Measurements from ENCODE around the gene SLCO4A1. TPM values are rescaled to one million over a fixed set of nuclear protein-coding genes. Genes with fewer than 3 reads are reported as not detected.
"Not testable (repeated sequence)": the region's sequence is repeated elsewhere in the genome, so short reads cannot be mapped to it uniquely, and the experiment has no call there.

SLCO4A1 gene
- total and polyA plus RNA-seq, 12 donors, result 1.5 to 52.7 (median 6.8) TPM

- ATAC-seq (no peak), DNase-seq (no peak)
- Histone ChIP-seq H3K36me3 (no peaks in the 10 kb centered on the region), H3K27ac (no peak overlapping the region), H3K9me3 (peaks cover 0 to 16% (median 0%) of the 10 kb centered on the region in 11 donors), H3K27me3 (peaks cover 0 to 58% (median 17%) of the 10 kb centered on the region in 7 donors), H3K4me3 (no peak overlapping the region), H3K4me1 (peaks cover 0 to 30% (median 0%) of the 10 kb centered on the region in 9 donors)
- TF ChIP-seq CTCF (IDR thresholded peaks at IDR 0.05), result no peak
- intact Hi-C loops (cut with DNase I), result loop anchor here in 1 of 10 donors (10.0 kb wide), 1 partner anchor 337 kb away; no protein-coding TSS in a partner anchor
- 78 to 80% methylated on average over 10 of the region's 10 CpGs for WGBS, 2 donors
These were observed 35.4 kb downstream of the SLCO4A1 start for GRCh38 chr20:62677678-62678077.

GRCh38 chr20:62678553-62678952 is 36.2 kb downstream of the SLCO4A1 start:
- WGBS, 2 donors, result 44 to 48% methylated on average over 9 of the region's 9 CpGs
- intact Hi-C loops (cut with DNase I), result loop anchor here in 1 of 10 donors (10.0 kb wide), 1 partner anchor 336 kb away; no protein-coding TSS in a partner anchor
- TF ChIP-seq CTCF (IDR thresholded peaks at IDR 0.05), result no peak
- peaks cover 0 to 30% (median 0%) of the 10 kb centered on the region in 9 donors for H3K4me1 ChIP-seq
- ATAC-seq, result no peak
- no peak overlapping the region for H3K27ac ChIP-seq
- no peak for DNase-seq
- H3K36me3 ChIP-seq, result no peaks in the 10 kb centered on the region
- H3K4me3 ChIP-seq, result no peak overlapping the region
- peaks cover 0 to 67% (median 22%) of the 10 kb centered on the region in 7 donors for H3K27me3 ChIP-seq
- H3K9me3 ChIP-seq, result peaks cover 0 to 16% (median 0%) of the 10 kb centered on the region in 11 donors

GRCh38 chr20:62679978-62680589 is 37.8 kb downstream of the SLCO4A1 start:
- H3K4me1 ChIP-seq, result peaks cover 0 to 28% (median 0%) of the 10 kb centered on the region in 9 donors
- H3K4me3 ChIP-seq, result no peak overlapping the region
- intact Hi-C loops (cut with DNase I), result loop anchor here in 1 of 10 donors (10.0 kb wide), 1 partner anchor 335 kb away; no protein-coding TSS in a partner anchor
- ATAC-seq, result no peak
- H3K27ac ChIP-seq, result no peak overlapping the region
- WGBS, 2 donors, result 95 to 96% methylated on average over 11 of the region's 11 CpGs
- peaks cover 0 to 16% (median 0%) of the 10 kb centered on the region in 11 donors for H3K9me3 ChIP-seq
- peaks cover 0 to 69% (median 23%) of the 10 kb centered on the region in 7 donors for H3K27me3 ChIP-seq
- no peaks in the 10 kb centered on the region for H3K36me3 ChIP-seq
- no peak for TF ChIP-seq CTCF (IDR thresholded peaks at IDR 0.05)
- no peak for DNase-seq

- Histone ChIP-seq H3K27ac (no peak overlapping the region), H3K4me1 (peaks cover 0 to 25% (median 0%) of the 10 kb centered on the region in 9 donors), H3K9me3 (peaks cover 0 to 16% (median 0%) of the 10 kb centered on the region in 11 donors), H3K36me3 (no peaks in the 10 kb centered on the region), H3K4me3 (no peak overlapping the region), H3K27me3 (peaks cover 0 to 70% (median 32%) of the 10 kb centered on the region in 7 donors)
- no peak for DNase-seq
- intact Hi-C loops (cut with DNase I), result no loop called here
- ATAC-seq, result no peak
- WGBS, 2 donors, result 89% methylated on average over 30 of the region's 30 CpGs
- no peak for TF ChIP-seq CTCF (IDR thresholded peaks at IDR 0.05)
These were observed 40.7 kb downstream of the SLCO4A1 start for GRCh38 chr20:62682912-62683517.

- H3K27ac ChIP-seq; H3K4me3 ChIP-seq; intact Hi-C loops (cut with DNase I); H3K36me3 ChIP-seq; ATAC-seq; DNase-seq: not testable (repeated sequence)
- Histone ChIP-seq H3K9me3 (peaks cover 0 to 16% (median 0%) of the 10 kb centered on the region in 11 donors), H3K4me1 (peaks cover 0 to 18% (median 0%) of the 10 kb centered on the region in 9 donors), H3K27me3 (peaks cover 0 to 67% (median 32%) of the 10 kb centered on the region in 7 donors)
- 95 to 96% methylated on average over 38 to 42 of the region's 52 CpGs for WGBS, 2 donors
These were observed 41.5 kb downstream of the SLCO4A1 start for GRCh38 chr20:62683660-62684322.
